Endothelial cell (in vitro differentiated cells): Measurements from ENCODE around the gene SUFU. TPM values are rescaled to one million over a fixed set of nuclear protein-coding genes. Genes with fewer than 3 reads are reported as not detected.
A peak's percentile ranks its signal among the peaks of the same experiment; 100 is the strongest.

Source experiments
- DNase-seq: peaks from one replicate; pipeline ENCODE4 v3.0.0; 2021; ENCODE audit warnings: low spot score
- H3K27ac Mint-ChIP-seq: one replicate; pipeline ENCODE4 v1.8.0; 2021; ENCODE audit warnings: mixed read lengths, inconsistent platforms; ENCODE audit not compliant: unreplicated experiment
- H3K27me3 Mint-ChIP-seq: one replicate; pipeline ENCODE4 v1.8.0; 2021; ENCODE audit warnings: mild to moderate bottlenecking, moderate library complexity, mixed read lengths, inconsistent platforms; ENCODE audit not compliant: unreplicated experiment
- H3K36me3 Mint-ChIP-seq: one replicate; pipeline ENCODE4 v1.8.0; 2021; ENCODE audit warnings: mild to moderate bottlenecking, low read depth, mixed read lengths, inconsistent platforms; ENCODE audit not compliant: unreplicated experiment
- H3K4me1 Mint-ChIP-seq: one replicate; pipeline ENCODE4 v1.8.0; 2021; ENCODE audit warnings: mild to moderate bottlenecking, mixed read lengths, inconsistent platforms; ENCODE audit not compliant: unreplicated experiment
- H3K4me3 Mint-ChIP-seq: one replicate; pipeline ENCODE4 v1.8.0; 2021; ENCODE audit warnings: mild to moderate bottlenecking, mixed read lengths, inconsistent platforms; ENCODE audit not compliant: unreplicated experiment
- H3K9me3 Mint-ChIP-seq: one replicate; pipeline ENCODE4 v1.8.0; 2021; ENCODE audit warnings: mixed read lengths, inconsistent platforms; ENCODE audit not compliant: unreplicated experiment
- CTCF ChIP-seq: fragments of 200-600 bp; sonication (generic); IDR thresholded peaks from one replicate; pipeline ENCODE4 v1.5.0; 2021; ENCODE audit warnings: antibody characterized with exemption; ENCODE audit not compliant: unreplicated experiment
- total RNA-seq: library from RNA; stranded (reverse); fragmentation: NEBNext Ultra II Directional; extraction: Animal tissue kit (Norgen Biotek cat#: 25700); gene quantifications from one replicate; pipeline ENCODE4 v1.2.1, GENCODE V29; 2021; ENCODE audit not compliant: unreplicated experiment

The SUFU gene
- total RNA-seq, 1 donor from 2014 or later = 44.4 TPM

GRCh38 chr10:102656026-102656425, 152.3 kb downstream of the SUFU start:
- H3K27me3 Mint-ChIP-seq = peaks cover 25% of the 10 kb centered on the region
- H3K4me3 Mint-ChIP-seq = no peak overlapping the region
- peaks cover 39% of the 10 kb centered on the region for H3K4me1 Mint-ChIP-seq
- no peaks in the 10 kb centered on the region for H3K9me3 Mint-ChIP-seq
- peaks cover 47% of the 10 kb centered on the region for H3K36me3 Mint-ChIP-seq
- no peak overlapping the region for H3K27ac Mint-ChIP-seq
- no peak for TF ChIP-seq CTCF
- DNase-seq = no peak

DNA sequence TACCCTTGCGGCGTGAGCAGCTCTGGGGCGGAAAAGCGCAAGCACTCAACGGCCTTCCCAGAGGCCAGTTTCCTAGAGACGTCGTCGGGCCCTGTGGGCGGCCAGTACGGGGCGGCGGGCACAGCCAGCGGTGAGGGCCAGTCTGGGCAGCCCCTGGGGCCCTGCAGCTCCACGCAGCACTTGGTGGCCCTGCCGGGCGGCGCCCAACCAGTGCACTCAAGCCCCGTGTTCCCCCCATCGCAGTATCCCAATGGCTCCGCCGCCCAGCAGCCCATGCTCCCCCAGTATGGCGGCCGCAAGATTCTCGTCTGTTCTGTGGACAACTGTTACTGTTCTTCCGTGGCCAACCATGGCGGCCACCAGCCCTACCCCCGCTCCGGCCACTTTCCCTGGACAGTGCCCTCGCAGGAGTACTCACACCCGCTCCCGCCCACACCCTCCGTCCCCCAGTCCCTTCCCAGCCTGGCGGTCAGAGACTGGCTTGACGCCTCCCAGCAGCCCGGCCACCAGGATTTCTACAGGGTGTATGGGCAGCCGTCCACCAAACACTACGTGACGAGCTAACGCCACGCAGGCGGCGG, 153.1 kb downstream of the SUFU start:
- no peak overlapping the region for H3K27ac Mint-ChIP-seq
- H3K4me3 Mint-ChIP-seq = no peak overlapping the region
- no peak for TF ChIP-seq CTCF
- peaks cover 24% of the 10 kb centered on the region for H3K27me3 Mint-ChIP-seq
- H3K36me3 Mint-ChIP-seq = peaks cover 47% of the 10 kb centered on the region
- H3K9me3 Mint-ChIP-seq = no peaks in the 10 kb centered on the region
- peaks cover 38% of the 10 kb centered on the region for H3K4me1 Mint-ChIP-seq
- DNase-seq = no peak

DNA sequence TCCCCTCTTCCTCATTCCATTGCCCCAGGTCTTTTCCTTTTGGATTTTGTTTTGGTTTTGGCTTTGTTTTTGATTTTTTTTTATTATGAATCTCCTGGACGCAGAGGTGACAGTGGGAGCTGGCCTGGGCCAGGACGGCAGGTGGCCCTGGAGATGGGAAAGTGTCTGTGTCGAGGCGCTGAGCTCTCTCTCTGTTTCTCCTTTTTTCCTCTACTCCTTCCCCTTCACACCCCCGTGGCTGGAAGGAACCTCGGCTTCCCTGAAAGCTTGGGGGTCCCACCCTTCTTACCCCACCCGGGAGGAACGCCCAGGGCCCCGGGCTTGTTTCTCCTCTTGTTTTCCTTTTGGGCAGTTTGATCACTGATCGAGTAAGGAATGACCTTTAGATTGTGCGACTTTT, 153.7 kb downstream of the SUFU start:
- H3K36me3 Mint-ChIP-seq = peaks cover 41% of the 10 kb centered on the region
- H3K4me3 Mint-ChIP-seq = peak overlapping the region; percentile 40
- no peaks in the 10 kb centered on the region for H3K9me3 Mint-ChIP-seq
- peak overlapping the region; percentile 17 for H3K27ac Mint-ChIP-seq
- H3K4me1 Mint-ChIP-seq = peaks cover 33% of the 10 kb centered on the region
- DNase-seq = no peak
- no peak for TF ChIP-seq CTCF
- peaks cover 28% of the 10 kb centered on the region for H3K27me3 Mint-ChIP-seq

DNA sequence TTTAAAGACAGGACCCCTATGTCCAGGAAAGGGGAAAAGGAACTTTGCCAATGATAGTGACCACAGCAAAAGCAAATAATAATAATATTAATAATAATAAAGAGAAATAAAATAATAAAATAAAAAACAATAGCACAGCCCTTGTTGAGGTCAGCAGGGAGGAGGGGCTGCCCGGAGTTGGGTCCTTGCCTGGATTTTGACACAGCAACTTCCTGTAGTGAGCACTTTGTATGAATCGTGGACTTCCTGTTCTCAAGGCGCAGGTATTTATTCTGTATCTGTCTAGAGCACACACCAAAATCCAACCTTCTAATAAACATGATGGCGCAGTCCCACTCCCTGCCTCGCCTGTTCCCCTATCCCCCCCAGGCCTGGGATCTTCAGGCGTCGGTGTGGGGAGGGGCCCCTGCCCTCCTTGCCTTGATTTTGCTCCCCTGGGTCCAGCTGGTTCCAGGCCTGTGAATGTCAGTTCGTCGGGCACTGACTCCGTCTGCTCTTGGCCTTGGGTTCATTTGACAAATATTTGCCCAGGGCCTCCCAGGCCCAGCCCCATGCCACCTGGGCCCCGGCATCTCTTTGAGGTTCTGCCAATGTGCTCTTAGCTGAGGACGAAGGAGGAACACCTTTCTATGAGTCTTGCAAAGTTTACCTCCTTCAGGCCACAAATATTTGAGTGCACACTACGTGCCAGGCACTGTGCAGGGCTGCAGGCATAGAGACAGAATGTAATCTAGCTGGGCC, 154.4 kb downstream of the SUFU start:
- TF ChIP-seq CTCF = no peak
- H3K36me3 Mint-ChIP-seq = peaks cover 34% of the 10 kb centered on the region
- peak overlapping the region; percentile 17 for H3K27ac Mint-ChIP-seq
- H3K4me1 Mint-ChIP-seq = peaks cover 29% of the 10 kb centered on the region
- H3K27me3 Mint-ChIP-seq = peaks cover 28% of the 10 kb centered on the region
- H3K4me3 Mint-ChIP-seq = peak overlapping the region; percentile 40
- H3K9me3 Mint-ChIP-seq = no peaks in the 10 kb centered on the region
- no peak for DNase-seq

DNA sequence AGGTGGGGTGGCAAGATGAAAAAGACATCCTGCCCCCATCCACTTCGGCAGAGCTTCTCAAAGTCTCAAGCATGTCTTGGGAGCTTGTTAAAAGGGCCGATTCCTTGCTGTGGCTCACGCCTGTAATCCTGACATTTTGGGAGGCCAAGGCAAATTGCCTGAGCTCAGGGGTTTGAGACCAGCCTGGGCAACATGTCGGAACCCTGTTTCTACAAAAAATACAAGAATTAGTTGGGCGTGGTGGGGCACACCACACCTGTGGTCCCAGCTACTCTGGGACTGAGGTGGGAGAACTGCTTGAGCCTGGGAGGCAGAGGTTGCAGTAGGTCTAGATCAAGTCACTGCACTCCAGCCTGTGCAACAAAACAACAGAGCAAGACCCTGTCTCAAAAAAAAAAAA, 155.0 kb downstream of the SUFU start:
- TF ChIP-seq CTCF = no peak
- peaks cover 24% of the 10 kb centered on the region for H3K4me1 Mint-ChIP-seq
- H3K27ac Mint-ChIP-seq = no peak overlapping the region
- DNase-seq = no peak
- no peak overlapping the region for H3K4me3 Mint-ChIP-seq
- H3K9me3 Mint-ChIP-seq = no peaks in the 10 kb centered on the region
- peaks cover 27% of the 10 kb centered on the region for H3K36me3 Mint-ChIP-seq
- H3K27me3 Mint-ChIP-seq = peaks cover 26% of the 10 kb centered on the region
